Suppressor macrophage treated with lipopolysaccharide for 1 hour (primary cell): ENCODE measurements around the gene GPR176.

Source experiments
- DNase-seq, 3 donors: peaks; one replicate each; pipeline ENCODE4 v3.0.0-alpha.2; 2020 to 2022

GPR176 gene

GRCh38 chr15:39888809-39889208 lies 31.3 kb downstream of the GPR176 start:
- DNase-seq = no peak

GRCh38 chr15:39888243-39888642 lies 31.8 kb downstream of the GPR176 start:
- DNase-seq = no peak

GRCh38 chr15:39887832-39888231 lies 32.2 kb downstream of the GPR176 start:
- peak; percentile 36 to 45 (median 40) for DNase-seq

GRCh38 chr15:39887211-39887610 lies 32.9 kb downstream of the GPR176 start:
- no peak for DNase-seq

- no peak for DNase-seq
These were observed 33.6 kb downstream of the GPR176 start for GRCh38 chr15:39886418-39886817.

GRCh38 chr15:39885099-39885777 lies 34.8 kb downstream of the GPR176 start:
- DNase-seq = no peak

- no peak for DNase-seq
These were observed 35.7 kb downstream of the GPR176 start for GRCh38 chr15:39884351-39884750.

- no peak for DNase-seq
These were observed 37.5 kb downstream of the GPR176 start for GRCh38 chr15:39882602-39883001.

GRCh38 chr15:39881790-39882189 lies 38.3 kb downstream of the GPR176 start:
- DNase-seq = no peak

GRCh38 chr15:39880718-39881387 lies 39.2 kb downstream of the GPR176 start:
- DNase-seq = no peak

GRCh38 chr15:39878406-39878785 lies 41.7 kb downstream of the GPR176 start:
- no peak for DNase-seq

GRCh38 chr15:39874890-39875549 lies 45.0 kb downstream of the GPR176 start:
- DNase-seq = peak; percentile 27 to 56 (median 48)

GRCh38 chr15:39873978-39874377 lies 46.1 kb downstream of the GPR176 start:
- no peak for DNase-seq

- DNase-seq = no peak
These were observed 49.5 kb downstream of the GPR176 start for GRCh38 chr15:39870537-39870936.

GRCh38 chr15:39869858-39870515 lies 50.1 kb downstream of the GPR176 start:
- no peak for DNase-seq

- no peak for DNase-seq
These were observed 50.8 kb downstream of the GPR176 start for GRCh38 chr15:39869254-39869653.

- DNase-seq = no peak
These were observed 51.7 kb downstream of the GPR176 start for GRCh38 chr15:39868396-39868795.

- no peak for DNase-seq
These were observed 56.0 kb downstream of the GPR176 start for GRCh38 chr15:39864116-39864515.

GRCh38 chr15:39860871-39861270 lies 59.2 kb downstream of the GPR176 start:
- DNase-seq = no peak

- DNase-seq = no peak
These were observed 59.9 kb downstream of the GPR176 start for GRCh38 chr15:39860200-39860599.

GRCh38 chr15:39859636-39860035 lies 60.4 kb downstream of the GPR176 start:
- no peak for DNase-seq

- no peak for DNase-seq
These were observed 62.9 kb downstream of the GPR176 start for GRCh38 chr15:39857132-39857531.

GRCh38 chr15:39856357-39856756 lies 63.7 kb downstream of the GPR176 start:
- no peak for DNase-seq

GRCh38 chr15:39855400-39855799 lies 64.7 kb downstream of the GPR176 start:
- DNase-seq = no peak
